ENCODE results near the gene SMIM14.
A peak's percentile ranks its signal among the peaks of the same experiment; 100 is the strongest.
"Not testable (repeated sequence)": the region's sequence is repeated elsewhere in the genome, so short reads cannot be mapped to it uniquely, and the experiment has no call there.

The SMIM14 gene

DNA sequence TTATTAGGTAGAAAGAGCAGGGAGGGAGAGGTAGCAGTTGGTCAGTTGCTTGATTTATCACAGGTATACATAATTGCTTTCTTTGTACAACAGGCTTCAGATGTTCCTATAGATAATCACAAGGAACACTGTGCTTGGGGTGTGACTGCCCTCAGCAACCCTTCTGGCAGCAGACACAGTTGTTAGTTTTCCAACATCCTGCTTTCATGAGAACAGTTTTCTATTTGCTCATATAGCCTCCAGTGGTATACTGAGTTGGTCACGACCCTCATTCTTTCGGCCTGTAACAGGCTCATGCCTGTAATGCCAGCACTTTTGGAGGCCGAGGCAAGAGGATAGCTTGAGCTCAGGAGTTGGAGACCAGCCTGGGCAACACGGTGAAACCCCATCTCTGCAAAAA is 94.6 kb downstream of the SMIM14 start:
- H3K36me3 Mint-ChIP-seq (ENCODE audit: low read depth); H3K27ac Mint-ChIP-seq; H3K4me1 Mint-ChIP-seq; H3K4me3 Mint-ChIP-seq; H3K9me3 Mint-ChIP-seq; DNase-seq; H3K27me3 Mint-ChIP-seq; ATAC-seq: not testable (repeated sequence)

DNA sequence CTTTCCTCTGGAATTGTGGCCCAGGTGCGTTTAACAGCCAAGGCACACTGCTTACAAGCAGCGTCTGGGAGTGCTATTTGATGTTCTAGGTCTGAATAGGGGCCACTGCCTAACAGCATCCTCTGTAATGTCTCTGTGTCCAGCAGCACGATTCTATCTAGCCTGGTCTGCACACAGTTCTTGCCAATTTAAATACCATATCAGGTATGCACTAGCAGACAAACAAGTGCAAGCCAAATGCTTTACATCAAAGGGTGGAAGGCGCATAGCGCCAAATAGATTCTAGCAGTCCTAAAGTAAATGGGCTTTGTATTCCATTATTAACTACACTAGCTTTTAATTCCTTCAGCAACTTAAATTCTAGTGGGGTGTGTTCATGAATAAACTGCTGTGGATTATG is 95.6 kb downstream of the SMIM14 start:
- no peaks in the 10 kb centered on the region for H3K4me1 Mint-ChIP-seq
- H3K27ac Mint-ChIP-seq = no peak overlapping the region
- H3K9me3 Mint-ChIP-seq = no peaks in the 10 kb centered on the region
- H3K36me3 Mint-ChIP-seq (ENCODE audit: low read depth) = peaks cover 2% of the 10 kb centered on the region
- no peaks in the 10 kb centered on the region for H3K27me3 Mint-ChIP-seq
- no peak overlapping the region for H3K4me3 Mint-ChIP-seq
- ATAC-seq = no peak
- no peak for DNase-seq

DNA sequence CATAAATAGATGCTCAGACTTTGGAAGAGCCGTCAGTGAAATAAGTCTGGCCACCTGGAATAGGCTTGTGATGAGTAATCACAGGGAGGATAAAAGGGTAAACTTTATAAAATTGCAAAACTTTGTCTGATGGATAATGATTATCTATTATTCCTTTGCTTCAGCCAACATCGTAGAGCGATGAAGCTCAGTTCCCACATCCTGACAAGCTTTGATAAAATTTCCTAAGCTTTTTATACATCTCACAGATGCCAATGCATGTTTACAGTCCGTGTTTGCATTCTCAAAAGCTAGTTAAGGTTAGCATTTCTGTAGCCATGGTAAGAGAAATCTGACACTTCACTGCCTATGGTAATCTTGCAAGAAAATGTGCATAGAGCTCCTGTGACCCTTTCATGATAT is 96.1 kb downstream of the SMIM14 start:
- Mint-ChIP-seq H3K36me3 (ENCODE audit: low read depth) (peaks cover 2% of the 10 kb centered on the region), H3K4me1 (no peaks in the 10 kb centered on the region), H3K4me3 (no peak overlapping the region), H3K27ac (no peak overlapping the region), H3K9me3 (no peaks in the 10 kb centered on the region), H3K27me3 (no peaks in the 10 kb centered on the region)
- DNase-seq (no peak), ATAC-seq (no peak)

- H3K27ac Mint-ChIP-seq = no peak overlapping the region
- no peaks in the 10 kb centered on the region for H3K4me1 Mint-ChIP-seq
- H3K27me3 Mint-ChIP-seq = no peaks in the 10 kb centered on the region
- no peaks in the 10 kb centered on the region for H3K9me3 Mint-ChIP-seq
- DNase-seq = no peak
- H3K36me3 Mint-ChIP-seq (ENCODE audit: low read depth) = peaks cover 2% of the 10 kb centered on the region
- H3K4me3 Mint-ChIP-seq = no peak overlapping the region
- ATAC-seq = no peak
These were observed 96.6 kb downstream of the SMIM14 start for GRCh38 chr4:39541987-39542610.

- no peaks in the 10 kb centered on the region for H3K27me3 Mint-ChIP-seq
These were observed 99.5 kb downstream of the SMIM14 start for GRCh38 chr4:39539089-39539611.

DNA sequence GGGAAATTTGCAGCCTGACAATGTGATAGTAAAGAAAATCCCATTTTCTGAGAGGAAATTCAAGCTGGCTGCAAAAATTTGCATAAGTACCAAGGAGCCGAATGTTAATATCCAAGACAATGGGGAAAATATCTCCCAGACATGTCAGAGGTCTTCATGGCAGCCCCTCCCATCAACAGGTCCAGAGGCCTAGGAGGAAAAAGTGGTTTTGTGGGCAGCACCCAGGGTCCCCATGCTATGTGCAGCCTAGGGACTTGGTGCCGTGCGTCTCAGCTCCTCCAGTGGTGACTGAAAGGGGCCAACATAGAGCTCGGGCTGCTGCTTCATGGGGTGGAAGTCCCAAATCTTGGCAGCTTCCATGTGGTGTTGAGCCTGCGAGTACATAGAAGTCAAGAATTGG is 105.1 kb downstream of the SMIM14 start:
- Mint-ChIP-seq H3K36me3 (ENCODE audit: low read depth) (peaks cover 27% of the 10 kb centered on the region), H3K27me3 (no peaks in the 10 kb centered on the region), H3K4me3 (no peak overlapping the region), H3K27ac (no peak overlapping the region), H3K4me1 (no peaks in the 10 kb centered on the region), H3K9me3 (peaks cover 33% of the 10 kb centered on the region)
- ATAC-seq = no peak
- no peak for DNase-seq

More at GRCh38 chr4:39539089-39539611, 99.5 kb downstream of the SMIM14 start:
- H3K4me3 Mint-ChIP-seq = no peak overlapping the region
- H3K9me3 Mint-ChIP-seq = peaks cover 4% of the 10 kb centered on the region
- DNase-seq (no peak), ATAC-seq (no peak)
- peaks cover 7% of the 10 kb centered on the region for H3K36me3 Mint-ChIP-seq (ENCODE audit: low read depth)
- H3K27ac Mint-ChIP-seq = no peak overlapping the region
- H3K4me1 Mint-ChIP-seq = no peaks in the 10 kb centered on the region

- not testable (repeated sequence) for H3K4me3 Mint-ChIP-seq, H3K27ac Mint-ChIP-seq, ATAC-seq, H3K27me3 Mint-ChIP-seq, H3K4me1 Mint-ChIP-seq, DNase-seq
- H3K9me3 Mint-ChIP-seq = peaks cover 33% of the 10 kb centered on the region
- H3K36me3 Mint-ChIP-seq (ENCODE audit: low read depth) = peaks cover 27% of the 10 kb centered on the region
These were observed 106.4 kb downstream of the SMIM14 start for GRCh38 chr4:39532237-39532636.

DNA sequence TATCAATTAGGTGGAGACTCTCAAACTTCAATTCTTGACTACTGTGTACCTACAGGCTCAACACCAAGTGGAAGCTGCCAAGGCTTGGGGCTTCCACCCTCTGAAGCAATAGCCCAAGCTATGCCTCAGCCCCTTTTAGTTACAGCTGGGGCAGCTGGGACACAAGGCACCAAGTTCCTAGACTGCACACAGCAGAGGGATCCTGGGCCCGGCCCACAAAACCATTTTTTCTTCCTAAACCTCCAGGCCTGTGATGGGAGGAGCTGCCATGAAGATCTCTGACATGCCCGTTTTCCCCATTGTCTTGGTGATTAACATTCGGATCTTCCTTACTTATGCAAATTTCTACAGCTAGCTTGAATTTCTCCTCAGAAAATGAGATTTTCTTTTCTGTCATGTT is 108.0 kb downstream of the SMIM14 start:
- Mint-ChIP-seq H3K36me3 (ENCODE audit: low read depth) (peaks cover 27% of the 10 kb centered on the region), H3K27ac (no peak overlapping the region)
- DNase-seq = no peak

DNA sequence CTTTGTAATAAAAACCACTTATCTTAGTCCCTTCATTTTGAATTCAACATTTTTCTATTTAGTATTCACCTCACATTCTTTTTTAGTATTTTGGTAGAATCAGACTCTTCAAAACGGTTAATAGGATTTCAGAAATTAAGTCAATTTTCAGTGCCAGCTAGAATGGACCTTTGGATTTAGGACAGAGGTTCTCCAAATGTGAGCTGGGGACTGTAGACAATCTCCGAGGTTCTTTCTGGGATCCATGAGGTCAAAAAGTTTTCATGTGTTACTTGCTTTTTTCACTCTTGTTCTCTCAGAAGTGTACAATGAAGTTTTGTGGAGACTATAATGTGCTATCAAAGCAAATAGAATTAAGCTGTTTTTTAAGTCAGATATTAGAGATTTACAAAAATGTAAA is 109.1 kb downstream of the SMIM14 start:
- no peak for DNase-seq
- H3K4me3 Mint-ChIP-seq = no peak overlapping the region
- H3K27me3 Mint-ChIP-seq = no peaks in the 10 kb centered on the region
- no peak overlapping the region for H3K27ac Mint-ChIP-seq
- H3K4me1 Mint-ChIP-seq = peaks cover 17% of the 10 kb centered on the region
- H3K9me3 Mint-ChIP-seq = peaks cover 32% of the 10 kb centered on the region
- H3K36me3 Mint-ChIP-seq (ENCODE audit: low read depth) = peaks cover 26% of the 10 kb centered on the region
- no peak for ATAC-seq

More for the DNA sequence above, 108.0 kb downstream of the SMIM14 start:
- H3K9me3 Mint-ChIP-seq = peaks cover 33% of the 10 kb centered on the region
- no peak overlapping the region for H3K4me3 Mint-ChIP-seq
- H3K4me1 Mint-ChIP-seq = peaks cover 16% of the 10 kb centered on the region
- ATAC-seq = no peak
- H3K27me3 Mint-ChIP-seq = no peaks in the 10 kb centered on the region

- H3K27me3 Mint-ChIP-seq = no peaks in the 10 kb centered on the region
- peaks cover 29% of the 10 kb centered on the region for H3K9me3 Mint-ChIP-seq
- peak overlapping the region; percentile 98 for H3K4me3 Mint-ChIP-seq
- DNase-seq (no peak), ATAC-seq (no peak)
- peaks cover 17% of the 10 kb centered on the region for H3K4me1 Mint-ChIP-seq
- H3K36me3 Mint-ChIP-seq (ENCODE audit: low read depth) = peaks cover 23% of the 10 kb centered on the region
- H3K27ac Mint-ChIP-seq = peak overlapping the region; percentile 78
These were observed 110.6 kb downstream of the SMIM14 start for GRCh38 chr4:39528061-39528465.

DNA sequence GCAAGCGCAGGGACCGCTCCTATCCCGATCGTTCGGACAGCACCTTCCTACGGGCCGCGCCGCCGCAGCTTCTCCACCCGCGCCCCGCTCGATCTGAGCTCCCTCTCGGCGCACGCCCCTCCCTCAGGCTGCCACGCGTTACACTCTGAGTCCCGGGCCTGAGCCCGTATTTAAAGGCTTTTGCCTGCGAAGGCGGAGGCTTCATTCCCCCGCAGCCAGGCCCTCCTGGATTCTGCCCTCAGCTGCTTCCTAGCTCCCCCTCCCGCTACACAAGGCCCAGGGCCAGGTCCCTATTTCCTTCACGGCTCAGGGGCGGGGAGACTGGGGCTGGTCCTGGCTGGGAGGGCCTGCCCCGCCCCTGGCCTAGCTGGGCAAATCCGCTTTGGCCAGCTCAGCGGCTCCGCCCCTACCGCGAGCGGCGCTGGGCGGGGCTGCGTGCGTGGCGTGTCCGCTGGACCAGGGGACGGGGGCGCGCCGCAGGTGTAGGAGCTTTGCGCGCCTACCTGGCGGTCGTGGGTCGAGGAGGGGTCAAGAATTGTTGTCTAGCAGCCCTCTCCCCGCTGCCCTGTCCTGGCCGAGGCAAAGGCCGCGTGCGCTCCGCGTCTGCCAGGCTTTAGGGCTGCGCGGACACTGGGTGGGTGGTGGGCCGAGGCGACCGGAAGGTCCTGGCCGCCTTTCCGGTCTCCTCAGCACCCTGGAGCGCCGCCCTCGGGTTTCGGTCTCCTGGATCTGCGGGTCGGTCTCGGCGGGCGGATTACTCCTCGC is 111.2 kb downstream of the SMIM14 start, which contains the start of gene UGDH:
UGDH (minus strand) TSS at position 144 of the 765 bp plus-strand sequence. CDS start 5,927 bp downstream, outside the sequence.
- ATAC-seq (peak; percentile 100), DNase-seq (peak; percentile 92)
- peak within 1 kb of the TSS; percentile 98 for H3K4me3 Mint-ChIP-seq
- peaks cover 23% of the 10 kb centered on the region for H3K9me3 Mint-ChIP-seq
- peaks cover 18% of the 10 kb centered on the region for H3K36me3 Mint-ChIP-seq (ENCODE audit: low read depth)
- no peaks in the 10 kb centered on the region for H3K27me3 Mint-ChIP-seq
- peak within 1 kb of the TSS; percentile 93 for H3K27ac Mint-ChIP-seq
- peaks cover 17% of the 10 kb centered on the region for H3K4me1 Mint-ChIP-seq

DNA sequence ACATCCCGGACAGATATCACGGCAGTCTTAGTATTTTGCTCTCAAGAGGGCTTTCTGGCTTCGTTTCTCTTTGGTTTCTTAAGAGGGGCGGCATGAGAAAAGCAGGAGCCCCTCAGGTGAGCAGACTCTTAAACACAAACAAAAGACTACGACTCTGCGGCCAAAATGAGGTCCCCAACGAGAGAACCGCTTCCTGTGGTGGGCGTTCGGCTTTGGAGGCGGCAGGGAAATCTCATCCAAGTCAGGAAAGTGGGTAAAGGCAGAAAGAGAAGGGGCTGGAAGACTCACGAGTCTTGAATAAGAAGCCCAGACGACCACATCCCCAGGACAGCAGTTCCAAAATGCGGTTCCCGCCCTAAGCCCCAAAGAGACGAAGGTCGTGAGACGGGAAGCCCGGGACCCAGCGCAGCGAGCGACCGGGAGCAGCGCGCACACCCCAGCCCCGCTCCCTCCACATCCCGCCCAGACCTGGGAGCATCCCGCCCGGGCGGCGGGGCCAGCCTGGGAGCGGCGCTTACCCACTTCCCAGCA is 111.8 kb downstream of the SMIM14 start:
- Mint-ChIP-seq H3K36me3 (ENCODE audit: low read depth) (peaks cover 12% of the 10 kb centered on the region), H3K4me1 (peaks cover 17% of the 10 kb centered on the region), H3K27me3 (no peaks in the 10 kb centered on the region), H3K27ac (peak overlapping the region; percentile 87), H3K9me3 (peaks cover 17% of the 10 kb centered on the region), H3K4me3 (peak overlapping the region; percentile 98)
- ATAC-seq = peak; percentile 38
- DNase-seq = peak; percentile 46

DNA sequence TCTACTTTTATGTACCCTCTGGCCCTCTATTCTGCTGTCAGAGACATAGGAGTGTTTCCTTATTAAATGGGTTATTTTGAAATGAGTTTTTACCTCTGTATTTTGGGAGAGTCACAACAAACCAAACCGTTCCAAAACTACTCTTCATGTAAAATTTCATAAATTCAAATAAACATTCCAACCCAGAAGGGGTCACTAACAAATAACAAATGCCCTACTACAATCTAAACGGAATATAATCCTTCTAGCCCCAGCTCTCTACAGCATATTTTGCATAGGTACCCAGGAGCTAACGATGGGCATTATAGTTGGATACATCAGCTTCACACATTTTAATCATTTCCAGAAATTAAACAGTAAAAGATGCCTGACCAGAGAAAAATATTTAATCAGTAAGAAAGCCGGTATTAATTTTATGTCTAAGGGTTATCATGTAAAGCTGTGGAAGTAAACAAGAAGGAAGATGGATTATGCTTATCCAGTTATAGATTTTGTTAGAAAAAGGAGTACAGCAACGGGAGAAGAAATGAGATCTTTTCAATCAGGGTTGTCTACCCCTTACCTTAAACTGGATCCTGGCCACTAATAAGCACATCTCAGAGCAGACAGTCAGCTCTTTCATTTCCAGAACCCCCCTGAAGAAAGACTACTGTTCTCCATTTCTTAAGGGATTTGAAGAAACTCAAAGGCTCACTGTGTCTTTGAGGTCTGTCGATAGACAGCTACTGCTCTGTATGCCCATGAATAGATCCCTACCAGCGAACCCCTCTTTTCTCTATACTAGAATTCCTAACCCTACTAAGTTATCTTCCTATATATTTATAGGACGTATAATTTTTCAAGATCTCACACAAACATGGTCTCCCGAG is 112.6 kb downstream of the SMIM14 start:
- DNase-seq = no peak
- Mint-ChIP-seq H3K4me1 (peaks cover 17% of the 10 kb centered on the region), H3K27me3 (no peaks in the 10 kb centered on the region), H3K36me3 (ENCODE audit: low read depth) (peaks cover 5% of the 10 kb centered on the region), H3K27ac (peak overlapping the region; percentile 87), H3K9me3 (peaks cover 10% of the 10 kb centered on the region), H3K4me3 (peak overlapping the region; percentile 98)
- ATAC-seq = no peak

Data from activated naive CD8-positive, alpha-beta T cell treated with anti-CD3 and anti-CD28 coated beads, Interleukin-2, amount 50 U/mL, for 24 hours (primary cell).